HG02885 (cell line): ENCODE results near the gene SLC9A8.

Experiments
- ATAC-seq: cut with Tn5 transposase; IDR thresholded peaks from one replicate; pipeline ENCODE4 v1.9.1; 2021; ENCODE audit warnings: mild to moderate bottlenecking; ENCODE audit not compliant: unreplicated experiment, poor library complexity

The SLC9A8 gene

GRCh38 chr20:49810491-49811190, 2.0 kb upstream of the SLC9A8 start:
- ATAC-seq = no peak

- ATAC-seq = no peak
These were observed 662 bp upstream of the SLC9A8 start for GRCh38 chr20:49811825-49812506.

DNA sequence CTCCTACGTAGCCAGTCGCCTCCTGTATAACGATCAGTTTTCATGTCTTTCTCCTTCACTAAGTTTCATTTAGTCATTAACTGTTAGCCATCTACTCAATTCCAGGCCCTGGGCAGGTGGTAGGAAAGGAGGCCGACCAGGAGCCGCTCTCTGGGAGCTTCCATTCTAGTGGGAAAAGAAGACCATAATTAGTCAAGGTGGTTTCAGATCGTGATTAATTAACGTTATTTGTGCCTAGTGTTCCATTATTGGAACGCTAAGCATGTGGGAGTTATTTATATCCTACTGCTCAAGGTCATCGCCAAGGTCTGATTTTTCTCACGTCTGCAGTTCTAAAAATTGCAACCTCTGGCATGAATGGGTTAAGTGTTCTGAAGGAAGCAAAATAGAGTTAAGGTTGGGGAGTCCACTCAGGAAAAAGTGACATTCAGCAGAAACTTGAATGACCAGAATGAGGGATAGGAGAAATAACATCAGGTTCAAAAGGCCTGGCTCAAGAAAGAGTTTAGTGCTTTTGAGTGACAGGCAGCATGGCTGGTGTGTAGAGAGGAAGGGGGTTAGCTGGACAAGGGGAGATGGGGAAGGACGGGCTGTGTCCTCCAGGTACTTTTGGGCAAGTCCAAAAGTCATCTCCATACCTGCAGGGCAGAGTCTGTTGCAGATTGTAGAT, 812 bp downstream of the SLC9A8 start:
- no peak for ATAC-seq

DNA sequence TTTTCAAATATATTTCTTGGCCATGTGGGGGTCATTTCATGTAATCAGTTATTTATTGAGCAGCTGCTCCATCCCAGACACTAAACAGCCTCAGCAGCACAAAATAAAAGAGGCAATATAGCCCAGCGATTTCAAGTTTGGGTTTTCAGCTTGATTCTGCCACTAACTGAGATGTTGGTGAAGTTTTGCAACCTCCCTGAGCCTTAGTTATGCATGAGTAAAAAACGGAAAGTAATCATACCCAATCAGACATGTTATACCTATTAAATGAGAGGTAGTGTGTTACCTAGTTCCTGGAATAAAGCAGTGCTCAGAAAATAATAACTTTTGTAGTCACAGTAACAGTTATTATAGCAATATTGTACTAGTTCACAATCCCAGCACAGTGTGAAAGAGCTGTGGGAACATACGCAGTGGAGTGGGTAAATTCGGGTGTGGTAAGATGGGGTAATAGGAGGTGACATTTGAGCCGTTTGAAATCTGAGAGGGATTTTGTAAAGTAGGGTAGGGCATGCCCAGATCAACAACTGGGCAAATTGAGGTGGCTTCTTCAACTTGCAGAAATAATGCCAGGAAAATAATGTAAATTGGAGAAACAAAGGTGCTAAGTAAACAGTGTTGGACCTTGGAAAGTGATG, 1.5 kb downstream of the SLC9A8 start:
- no peak for ATAC-seq

- ATAC-seq = no peak
These were observed 6.2 kb downstream of the SLC9A8 start for GRCh38 chr20:49818816-49819215.

GRCh38 chr20:49819702-49820101, 7.1 kb downstream of the SLC9A8 start:
- no peak for ATAC-seq

GRCh38 chr20:49821381-49821780, 8.8 kb downstream of the SLC9A8 start:
- no peak for ATAC-seq

GRCh38 chr20:49821870-49822331, 9.3 kb downstream of the SLC9A8 start:
- ATAC-seq = no peak

- ATAC-seq = no peak
These were observed 10.7 kb downstream of the SLC9A8 start for GRCh38 chr20:49823152-49823847.

DNA sequence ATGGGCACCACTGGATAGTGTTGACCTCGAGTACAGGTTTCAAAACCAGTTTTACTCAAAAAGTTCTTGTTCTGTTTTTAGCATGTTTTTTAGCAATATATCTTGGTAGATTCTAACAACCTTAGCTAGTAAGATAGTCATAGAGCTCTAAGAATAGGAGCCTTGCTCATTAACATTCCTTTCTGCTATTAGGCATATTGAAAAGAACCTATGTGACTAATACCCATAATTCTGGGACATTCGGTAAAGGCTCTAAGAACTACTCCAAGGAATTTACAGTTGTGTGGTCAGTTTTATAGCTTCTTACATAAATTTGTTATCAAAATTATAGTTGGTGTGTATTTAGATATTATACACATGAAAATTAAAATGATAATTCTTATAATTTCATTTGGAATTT, 11.6 kb downstream of the SLC9A8 start:
- no peak for ATAC-seq

- ATAC-seq = no peak
These were observed 12.9 kb downstream of the SLC9A8 start for GRCh38 chr20:49825521-49826033.

DNA sequence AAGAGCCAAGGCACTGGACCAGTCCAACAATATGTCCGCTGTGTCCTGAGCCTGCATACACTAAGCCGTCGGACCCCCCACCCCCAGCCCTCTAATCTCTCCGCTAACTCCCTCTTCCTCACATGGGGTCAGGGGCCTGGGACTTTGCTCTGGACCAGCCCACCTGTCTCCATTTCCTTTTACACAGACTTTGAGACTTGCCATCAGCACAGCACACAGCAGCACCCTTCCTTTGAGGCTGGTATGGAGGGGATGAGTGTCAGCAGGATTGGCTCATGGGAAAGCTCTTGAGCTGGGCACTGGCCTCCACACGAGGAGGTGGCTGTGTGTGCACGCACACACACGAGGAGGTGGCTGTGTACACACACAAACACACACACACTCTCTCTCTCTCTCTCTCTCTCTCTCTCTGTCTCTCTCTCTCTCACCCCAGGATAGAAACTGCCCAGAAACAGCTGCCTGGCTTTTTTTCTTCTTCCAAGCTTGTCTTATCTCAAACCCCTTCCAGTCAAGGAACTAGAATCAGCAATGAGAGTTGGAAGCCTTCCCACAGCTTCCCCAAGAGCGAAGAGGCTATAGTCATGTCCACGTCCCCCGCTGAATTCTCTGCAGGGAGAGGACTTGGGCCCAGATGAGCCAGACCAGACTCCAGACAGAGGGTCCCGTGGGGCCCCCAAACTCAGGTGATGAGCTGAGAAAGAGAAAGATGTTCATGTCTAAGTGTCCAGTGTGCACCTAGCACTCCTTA, 18.6 kb downstream of the SLC9A8 start:
- no peak for ATAC-seq

- no peak for ATAC-seq
These were observed 19.4 kb downstream of the SLC9A8 start for GRCh38 chr20:49831770-49832631.

DNA sequence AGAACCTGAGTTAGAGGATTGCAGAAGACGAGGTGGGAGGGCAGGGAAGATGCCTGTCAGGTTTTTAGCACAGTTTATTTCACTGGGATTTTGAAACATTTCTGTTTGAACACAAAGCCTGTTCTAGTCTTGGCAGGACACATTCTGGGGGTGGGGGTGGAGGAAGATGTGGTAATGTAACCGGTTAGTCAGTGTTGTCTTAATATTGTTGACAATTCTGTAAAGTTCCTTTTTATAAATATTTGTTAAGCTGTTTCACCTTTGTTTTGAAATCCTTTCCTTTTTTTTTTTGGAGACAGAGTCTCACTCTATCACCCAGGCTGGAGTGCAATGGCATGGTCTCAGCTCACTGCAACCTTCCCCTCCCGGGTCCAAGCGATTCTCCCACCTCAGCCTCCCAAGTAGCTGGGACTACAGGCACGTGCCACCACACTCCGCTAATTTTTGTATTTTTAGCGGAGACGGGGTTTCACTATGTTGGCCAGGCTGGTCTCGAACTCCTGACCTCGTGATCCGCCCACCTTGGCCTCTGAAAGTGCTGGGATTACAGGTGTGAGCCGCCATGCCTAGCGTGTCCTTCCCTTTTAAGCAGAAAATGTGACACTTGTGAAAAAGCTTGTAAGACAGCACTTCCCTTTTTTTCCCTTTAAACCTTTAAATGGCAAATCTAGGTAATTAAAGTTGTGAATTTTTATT, 20.2 kb downstream of the SLC9A8 start:
- no peak for ATAC-seq

- ATAC-seq = no peak
These were observed 20.9 kb downstream of the SLC9A8 start for GRCh38 chr20:49833483-49833882.

GRCh38 chr20:49835031-49835430, 22.4 kb downstream of the SLC9A8 start:
- ATAC-seq = no peak

- no peak for ATAC-seq
These were observed 25.9 kb downstream of the SLC9A8 start for GRCh38 chr20:49838546-49838945.

- no peak for ATAC-seq
These were observed 30.5 kb downstream of the SLC9A8 start for GRCh38 chr20:49843139-49843538.
